GM13976 (cell line): ENCODE data around the gene TAS2R13.

Experiments used
- DNase-seq: peaks from one replicate; pipeline ENCODE4 v3.0.0; 2012; ENCODE audit warnings: low spot score
- CTCF ChIP-seq: IDR thresholded peaks from 2 replicates; pipeline ENCODE4 v1.5.1; 2012; ENCODE audit warnings: borderline replicate concordance, mild to moderate bottlenecking; ENCODE audit not compliant: insufficient read depth; ENCODE audit errors: extremely low read depth, missing control alignments, control extremely low read depth
- in situ Hi-C: fragments of 300-500 bp; cut with MboI; formaldehyde crosslinking; loops from one replicate; pipeline ENCODE4 v1.12.0; 2022; ENCODE audit warnings: low sequenced_read_pairs, mixed read lengths, inconsistent platforms; ENCODE audit not compliant: unreplicated experiment

Gene TAS2R13

DNA sequence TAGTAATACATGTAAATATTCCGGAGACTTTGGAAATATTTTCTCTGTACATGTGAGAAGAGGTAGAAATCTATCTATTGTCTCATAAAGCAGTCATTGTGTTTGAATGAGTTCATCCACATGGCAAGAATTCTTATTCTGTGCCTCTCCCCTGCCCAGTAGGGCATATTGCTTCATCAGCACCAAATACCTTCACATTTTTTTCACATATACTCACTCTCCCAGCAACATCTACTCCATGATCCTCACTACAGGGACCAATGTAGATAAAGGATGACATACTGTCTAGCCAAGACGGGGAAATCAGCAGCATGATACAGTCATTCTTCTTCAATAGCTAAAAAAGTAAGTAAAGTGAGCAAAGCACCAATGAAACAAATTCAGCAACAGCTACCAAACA lies 31.0 kb upstream of the TAS2R13 start:
- DNase-seq: no peak
- in situ Hi-C loops: no loop called here
- TF ChIP-seq CTCF: no peak

DNA sequence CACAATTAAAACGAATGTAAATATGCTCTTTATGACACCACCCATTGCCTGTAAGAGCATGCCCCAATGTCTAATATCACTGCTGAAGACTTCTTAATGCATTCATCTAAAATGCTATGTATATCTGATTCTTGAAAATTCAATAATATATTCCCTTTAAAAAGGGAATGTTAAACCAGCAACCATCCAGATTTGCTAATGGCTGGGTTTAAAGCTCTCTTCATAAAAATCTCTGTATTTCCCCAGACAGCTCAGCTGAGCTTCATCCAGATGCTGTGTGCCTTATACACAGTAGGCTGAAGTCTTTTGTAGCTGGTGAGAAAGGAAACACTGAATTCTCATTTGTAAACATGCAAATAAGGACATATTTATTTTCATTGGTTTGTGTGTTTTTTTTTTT lies 29.8 kb upstream of the TAS2R13 start, which contains the start of gene TAS2R14:
Gene TAS2R14 (minus strand): TSS at position 101 of the 400 bp plus-strand sequence. CDS start 56 bp downstream, at position 45.
- no peak for TF ChIP-seq CTCF
- in situ Hi-C loops: no loop called here
- DNase-seq: no peak

- TF ChIP-seq CTCF: no peak
- in situ Hi-C loops: no loop called here
- DNase-seq: no peak
Measured at GRCh38 chr12:10936506-10936905, 27.1 kb upstream of the TAS2R13 start.

DNA sequence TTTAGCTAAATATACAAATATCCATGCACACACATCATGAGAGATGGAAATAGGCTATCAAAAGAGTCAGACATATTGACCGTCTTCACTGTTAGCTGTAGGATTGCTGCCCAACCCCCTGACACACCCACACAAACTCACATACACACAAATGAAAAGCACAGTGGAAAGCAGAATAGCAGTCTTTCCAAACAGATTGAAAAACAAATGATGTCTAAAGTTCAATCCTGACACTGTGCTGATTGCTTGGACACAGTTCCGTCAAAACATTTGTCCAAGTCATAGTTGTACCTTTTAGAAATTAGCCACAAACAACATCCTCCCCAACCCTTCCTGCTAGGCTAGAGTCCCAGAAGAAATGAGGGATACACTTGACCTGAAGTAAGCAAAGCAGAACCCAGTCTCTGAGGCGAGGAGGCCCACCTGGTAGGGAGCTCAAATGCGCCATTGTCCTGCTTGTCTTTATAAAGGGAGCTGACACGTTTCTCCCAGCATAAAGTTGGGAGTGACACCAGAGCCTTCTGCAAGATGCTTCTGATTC lies 19.5 kb upstream of the TAS2R13 start, which contains the start of gene PRH2:
Gene PRH2 (plus strand): TSS at position 491 of the 541 bp plus-strand sequence. CDS start 38 bp downstream, at position 529.
- in situ Hi-C loops: no loop called here
- no peak for TF ChIP-seq CTCF
- DNase-seq: no peak

DNA sequence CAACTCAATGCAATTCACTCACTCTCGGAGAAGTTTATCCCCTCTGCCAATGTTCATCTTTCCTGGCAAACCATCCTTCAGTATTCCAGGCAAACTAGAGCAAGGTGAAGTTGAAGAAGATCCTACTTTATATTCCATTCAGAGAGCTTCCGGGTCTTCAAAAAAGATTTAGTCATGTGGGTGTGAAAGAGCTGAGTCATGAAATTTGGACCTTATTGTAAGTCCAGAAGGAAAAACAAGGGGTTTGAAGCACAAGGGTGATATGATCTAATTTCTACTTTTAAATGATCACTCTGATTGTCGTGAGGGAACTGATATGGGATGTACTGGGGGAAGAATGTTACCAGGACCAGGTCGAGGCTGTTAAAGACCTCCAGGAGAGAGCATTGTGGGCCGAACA lies 16.9 kb upstream of the TAS2R13 start:
- no peak for DNase-seq
- in situ Hi-C loops: no loop called here
- no peak for TF ChIP-seq CTCF

DNA sequence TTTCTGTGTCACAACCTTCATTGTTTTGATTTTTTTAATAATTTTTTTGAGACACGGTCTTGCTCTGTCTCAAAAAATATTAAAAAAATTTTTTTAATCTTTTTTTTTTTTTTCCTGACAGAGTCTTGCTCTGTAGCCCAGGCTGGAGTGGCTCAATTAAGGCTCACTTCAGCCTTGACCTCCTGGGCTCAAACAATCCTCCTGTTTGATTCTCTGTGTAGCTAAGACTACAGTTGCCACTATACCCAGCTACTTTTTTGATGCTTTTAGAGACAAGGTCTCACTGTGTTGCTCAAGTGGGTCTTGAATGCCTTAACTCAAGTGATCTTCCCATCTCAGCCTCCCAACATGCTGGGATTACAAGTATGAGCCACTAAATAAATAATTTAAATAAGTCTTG lies 10.4 kb upstream of the TAS2R13 start:
- TF ChIP-seq CTCF: no peak
- in situ Hi-C loops: no loop called here
- DNase-seq: no peak

DNA sequence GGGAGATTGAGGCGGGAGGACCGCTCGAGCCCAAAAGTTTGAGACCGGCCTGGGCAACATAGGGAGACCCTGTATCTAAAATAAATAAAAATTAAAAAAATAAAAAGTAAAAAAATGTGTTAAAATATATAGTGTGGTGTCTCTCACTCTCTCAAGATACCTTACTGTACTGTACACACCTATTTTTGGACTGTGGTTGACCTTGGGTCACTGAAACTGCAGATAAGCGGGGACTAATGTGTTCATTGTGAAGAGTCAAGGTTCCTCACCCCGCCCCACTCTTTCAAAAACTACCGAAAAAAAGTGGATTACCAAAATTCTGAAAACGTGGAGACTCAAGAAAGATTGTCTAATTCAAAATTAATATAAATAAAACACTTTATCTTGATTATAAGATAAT lies 1.0 kb upstream of the TAS2R13 start:
- DNase-seq: no peak
- in situ Hi-C loops: no loop called here
- TF ChIP-seq CTCF: no peak
